GM06990 (cell line): ENCODE measurements around the gene ATAD3A.
A peak's percentile ranks its signal among the peaks of the same experiment; 100 is the strongest.

Experiments
- DNase-seq: peaks from one replicate; pipeline ENCODE4 v3.0.0-alpha.2; 2011; ENCODE audit not compliant: insufficient read length; ENCODE audit errors: extremely low read depth
- H3K27me3 ChIP-seq: replicated peaks from 2 replicates; pipeline ENCODE4 v1.6.0; 2011; ENCODE audit warnings: low read length; ENCODE audit not compliant: control insufficient read depth, insufficient read depth
- H3K36me3 ChIP-seq: 2 replicates; pipeline ENCODE4 v1.5.1; 2011; ENCODE audit warnings: low read length; ENCODE audit not compliant: control insufficient read depth, insufficient read depth
- H3K4me3 ChIP-seq: replicated peaks from 2 replicates; pipeline ENCODE4 v1.5.1; 2011; ENCODE audit warnings: low read depth, mild to moderate bottlenecking, control low read depth, low read length
- TF ChIP-seq, protein P1 (sequence below): IDR thresholded peaks from 2 replicates; pipeline ENCODE4 v1.5.1; 2011; ENCODE audit warnings: low read length, control low read depth, mild to moderate bottlenecking, inconsistent platforms; ENCODE audit not compliant: insufficient read depth, poor library complexity, severe bottlenecking

ATAD3A gene

DNA sequence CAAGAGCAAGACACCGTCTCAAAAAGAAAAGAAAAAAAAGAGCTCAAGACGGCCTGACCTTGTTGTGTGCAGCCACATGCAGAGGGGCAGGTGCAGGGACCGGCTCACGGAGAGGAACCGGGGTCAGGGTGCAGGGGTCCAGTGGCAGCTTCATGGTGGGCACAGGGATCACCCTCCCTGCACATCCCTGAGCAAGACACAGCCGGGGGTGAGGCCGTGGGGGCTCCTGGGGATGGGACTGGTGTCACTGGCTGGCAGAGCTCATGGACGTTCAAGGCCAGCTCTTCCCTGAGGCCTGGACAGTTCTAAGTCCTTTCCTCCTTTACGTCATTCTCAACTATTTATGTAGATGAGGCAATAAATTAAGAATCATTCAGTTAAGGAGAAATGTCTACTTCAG is 35.0 kb downstream of the ATAD3A start:
- TF ChIP-seq, protein P1, sequence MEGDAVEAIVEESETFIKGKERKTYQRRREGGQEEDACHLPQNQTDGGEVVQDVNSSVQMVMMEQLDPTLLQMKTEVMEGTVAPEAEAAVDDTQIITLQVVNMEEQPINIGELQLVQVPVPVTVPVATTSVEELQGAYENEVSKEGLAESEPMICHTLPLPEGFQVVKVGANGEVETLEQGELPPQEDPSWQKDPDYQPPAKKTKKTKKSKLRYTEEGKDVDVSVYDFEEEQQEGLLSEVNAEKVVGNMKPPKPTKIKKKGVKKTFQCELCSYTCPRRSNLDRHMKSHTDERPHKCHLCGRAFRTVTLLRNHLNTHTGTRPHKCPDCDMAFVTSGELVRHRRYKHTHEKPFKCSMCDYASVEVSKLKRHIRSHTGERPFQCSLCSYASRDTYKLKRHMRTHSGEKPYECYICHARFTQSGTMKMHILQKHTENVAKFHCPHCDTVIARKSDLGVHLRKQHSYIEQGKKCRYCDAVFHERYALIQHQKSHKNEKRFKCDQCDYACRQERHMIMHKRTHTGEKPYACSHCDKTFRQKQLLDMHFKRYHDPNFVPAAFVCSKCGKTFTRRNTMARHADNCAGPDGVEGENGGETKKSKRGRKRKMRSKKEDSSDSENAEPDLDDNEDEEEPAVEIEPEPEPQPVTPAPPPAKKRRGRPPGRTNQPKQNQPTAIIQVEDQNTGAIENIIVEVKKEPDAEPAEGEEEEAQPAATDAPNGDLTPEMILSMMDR: no peak
- Histone ChIP-seq H3K36me3 (peaks cover 16% of the 10 kb centered on the region), H3K27me3 (no peaks in the 10 kb centered on the region), H3K4me3 (no peak overlapping the region)
- DNase-seq: no peak

DNA sequence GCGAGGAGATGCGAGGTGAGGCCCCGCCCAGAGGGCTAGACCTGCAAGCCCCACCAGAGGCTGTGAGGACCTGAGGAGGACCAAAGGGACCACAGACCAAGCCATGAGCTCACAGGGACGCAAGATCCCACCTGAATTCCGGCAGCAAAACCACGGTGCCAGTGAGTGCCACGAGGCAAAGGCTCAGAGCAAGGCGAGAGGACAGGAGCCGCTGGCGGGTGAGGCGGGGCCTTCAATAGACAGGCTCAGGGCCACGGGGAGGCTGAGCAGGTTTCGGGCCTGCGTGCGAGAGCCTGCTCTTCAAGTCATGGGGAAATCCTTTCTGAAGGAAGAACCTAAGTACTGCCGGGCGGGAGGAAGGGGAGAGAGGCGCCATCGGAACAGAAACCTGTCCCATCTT is 35.5 kb downstream of the ATAD3A start:
- TF ChIP-seq, protein P1: no peak
- Histone ChIP-seq H3K4me3 (no peak overlapping the region), H3K27me3 (no peaks in the 10 kb centered on the region), H3K36me3 (peaks cover 13% of the 10 kb centered on the region)
- no peak for DNase-seq

DNA sequence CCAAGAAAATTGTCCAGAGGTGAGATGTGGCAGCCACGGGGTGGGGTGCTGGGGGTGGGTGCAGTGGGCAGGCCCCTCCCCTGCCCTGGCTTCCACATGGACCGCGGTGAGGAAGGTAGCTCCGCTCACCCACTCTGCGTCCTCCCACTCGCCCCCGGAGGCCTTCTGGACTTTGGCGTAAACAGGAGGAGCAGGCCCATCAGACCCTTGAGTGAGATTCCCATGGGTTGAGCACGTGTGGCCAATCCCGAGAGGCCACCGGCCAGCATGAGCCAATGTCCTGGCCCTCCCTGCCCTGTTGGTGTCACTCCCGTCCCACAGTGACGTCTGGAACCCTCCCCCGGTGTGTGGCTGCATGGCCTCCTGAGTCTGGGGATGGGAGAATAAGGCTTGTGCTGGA is 36.6 kb downstream of the ATAD3A start:
- TF ChIP-seq, protein P1: no peak
- H3K27me3 ChIP-seq: no peaks in the 10 kb centered on the region
- peaks cover 8% of the 10 kb centered on the region for H3K36me3 ChIP-seq
- no peak for DNase-seq
- no peak overlapping the region for H3K4me3 ChIP-seq

GRCh38 chr1:1550087-1550486 is 38.1 kb downstream of the ATAD3A start:
- peaks cover 6% of the 10 kb centered on the region for H3K36me3 ChIP-seq
- H3K4me3 ChIP-seq: no peak overlapping the region
- H3K27me3 ChIP-seq: no peaks in the 10 kb centered on the region
- DNase-seq: no peak
- TF ChIP-seq, protein P1: no peak

- no peak overlapping the region for H3K4me3 ChIP-seq
- H3K27me3 ChIP-seq: no peaks in the 10 kb centered on the region
- H3K36me3 ChIP-seq: peaks cover 5% of the 10 kb centered on the region
- no peak for DNase-seq
- TF ChIP-seq, protein P1: peak; percentile 3
Observed at GRCh38 chr1:1550591-1551432, 38.9 kb downstream of the ATAD3A start.
